ENCODE data around the gene PARD3. TPM values are rescaled to one million over a fixed set of nuclear protein-coding genes. Genes with fewer than 3 reads are reported as not detected.

Gene PARD3
- total RNA-seq, 2 donors from 2014 or later: 59.6 to 74.6 TPM

DNA sequence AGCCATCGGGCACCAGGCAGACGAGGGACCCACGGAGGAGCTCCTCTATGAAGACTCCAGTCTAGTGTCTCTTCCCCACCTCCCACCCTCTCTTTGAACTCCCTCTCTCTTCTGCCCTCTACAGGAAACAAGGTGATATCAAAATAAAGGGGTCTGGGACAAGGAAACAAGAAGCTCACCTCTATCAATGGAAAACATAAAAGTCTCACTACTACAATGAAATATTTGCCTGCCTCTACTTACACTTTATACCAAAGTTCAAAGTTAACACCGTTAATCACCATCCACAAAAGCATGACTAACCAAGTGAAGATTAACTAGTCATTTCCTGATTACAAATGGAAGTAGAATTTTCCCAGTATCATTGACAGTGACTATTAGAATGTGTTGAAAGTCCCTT lies 82.2 kb downstream of the PARD3 start:
- Mint-ChIP-seq H3K4me3 (no peak overlapping the region), H3K27me3 (ENCODE audit: insufficient read depth) (no peaks in the 10 kb centered on the region), H3K9me3 (no peaks in the 10 kb centered on the region), H3K27ac (peak overlapping the region; percentile 7), H3K4me1 (peaks cover 26% of the 10 kb centered on the region), H3K36me3 (ENCODE audit: low read depth) (no peaks in the 10 kb centered on the region)
- DNase-seq: no peak
- Histone ChIP-seq H3K4me1 (ENCODE audit: control insufficient read depth, insufficient read depth, low read length) (no peaks in the 10 kb centered on the region), H3K9me3 (ENCODE audit: control insufficient read depth, low read length) (no peaks in the 10 kb centered on the region), H3K27ac (ENCODE audit: low read depth, low read length) (no peak overlapping the region), H3K9ac (ENCODE audit: extremely low read depth, low read length, poor library complexity, severe bottlenecking) (no peak overlapping the region), H3K36me3 (ENCODE audit: control insufficient read depth, insufficient read depth, low read length) (no peaks in the 10 kb centered on the region), H3K4me3 (ENCODE audit: low read length) (no peak overlapping the region), H3K27me3 (ENCODE audit: control insufficient read depth, insufficient read depth, low read length, poor library complexity, severe bottlenecking) (no peaks in the 10 kb centered on the region)
- WGBS, 2 experiments (ENCODE audit: insufficient coverage in 1 of 2, insufficient read length in 1 of 2): 57% methylated on average over 4 of the region's 4 CpGs; no CpG with 5 or more reads in 1 of the 2 experiments
- TF ChIP-seq, protein P1, sequence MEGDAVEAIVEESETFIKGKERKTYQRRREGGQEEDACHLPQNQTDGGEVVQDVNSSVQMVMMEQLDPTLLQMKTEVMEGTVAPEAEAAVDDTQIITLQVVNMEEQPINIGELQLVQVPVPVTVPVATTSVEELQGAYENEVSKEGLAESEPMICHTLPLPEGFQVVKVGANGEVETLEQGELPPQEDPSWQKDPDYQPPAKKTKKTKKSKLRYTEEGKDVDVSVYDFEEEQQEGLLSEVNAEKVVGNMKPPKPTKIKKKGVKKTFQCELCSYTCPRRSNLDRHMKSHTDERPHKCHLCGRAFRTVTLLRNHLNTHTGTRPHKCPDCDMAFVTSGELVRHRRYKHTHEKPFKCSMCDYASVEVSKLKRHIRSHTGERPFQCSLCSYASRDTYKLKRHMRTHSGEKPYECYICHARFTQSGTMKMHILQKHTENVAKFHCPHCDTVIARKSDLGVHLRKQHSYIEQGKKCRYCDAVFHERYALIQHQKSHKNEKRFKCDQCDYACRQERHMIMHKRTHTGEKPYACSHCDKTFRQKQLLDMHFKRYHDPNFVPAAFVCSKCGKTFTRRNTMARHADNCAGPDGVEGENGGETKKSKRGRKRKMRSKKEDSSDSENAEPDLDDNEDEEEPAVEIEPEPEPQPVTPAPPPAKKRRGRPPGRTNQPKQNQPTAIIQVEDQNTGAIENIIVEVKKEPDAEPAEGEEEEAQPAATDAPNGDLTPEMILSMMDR (conservative IDR thresholded peaks at IDR 0.05): peak; percentile 72

DNA sequence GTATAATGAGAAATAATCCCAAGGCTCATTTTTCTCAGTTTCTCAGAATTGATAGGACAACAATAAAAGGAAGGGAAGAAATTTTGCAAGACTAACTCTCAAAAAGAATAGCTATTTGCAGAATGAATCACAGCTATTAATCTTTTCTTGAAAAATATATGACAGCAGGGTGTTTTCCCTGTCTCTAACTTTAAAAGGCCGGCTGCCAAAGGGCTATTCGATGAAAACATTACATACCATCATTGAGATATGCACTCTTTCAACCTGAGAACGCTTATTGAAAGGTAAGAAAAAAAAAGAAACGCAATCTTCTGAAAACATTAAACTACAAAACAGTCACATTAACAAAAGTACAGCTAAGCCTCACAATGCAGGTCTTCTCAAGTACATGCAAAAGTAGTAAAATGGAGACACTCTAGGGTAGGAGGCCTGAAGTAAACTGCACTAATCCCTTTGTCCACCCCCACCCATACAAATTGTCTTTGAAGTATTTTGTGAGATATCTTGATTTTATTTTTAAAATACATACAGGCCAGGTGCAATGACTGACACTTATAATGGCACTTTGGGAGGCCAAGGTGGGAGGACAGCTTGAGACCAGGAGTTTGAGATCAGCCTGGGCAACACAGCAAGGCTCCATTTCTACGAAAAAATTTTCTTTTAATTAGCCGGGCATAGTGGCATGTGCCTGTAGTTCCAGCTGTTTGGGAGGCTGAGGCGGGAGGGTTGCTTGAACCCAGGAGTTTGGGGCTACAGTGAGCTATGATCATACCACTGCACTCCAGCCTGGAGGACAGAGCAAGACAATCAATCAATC lies 83.0 kb downstream of the PARD3 start:
- Mint-ChIP-seq H3K27me3 (ENCODE audit: insufficient read depth) (no peaks in the 10 kb centered on the region), H3K4me1 (peaks cover 22% of the 10 kb centered on the region), H3K36me3 (ENCODE audit: low read depth) (no peaks in the 10 kb centered on the region), H3K9me3 (no peaks in the 10 kb centered on the region), H3K4me3 (no peak overlapping the region), H3K27ac (peak overlapping the region; percentile 48)
- Histone ChIP-seq H3K4me3 (ENCODE audit: low read length) (no peak overlapping the region), H3K9me3 (ENCODE audit: control insufficient read depth, low read length) (no peaks in the 10 kb centered on the region), H3K36me3 (ENCODE audit: control insufficient read depth, insufficient read depth, low read length) (no peaks in the 10 kb centered on the region), H3K27me3 (ENCODE audit: control insufficient read depth, insufficient read depth, low read length, poor library complexity, severe bottlenecking) (no peaks in the 10 kb centered on the region), H3K4me1 (ENCODE audit: control insufficient read depth, insufficient read depth, low read length) (no peaks in the 10 kb centered on the region), H3K27ac (ENCODE audit: low read depth, low read length) (no peak overlapping the region), H3K9ac (ENCODE audit: extremely low read depth, low read length, poor library complexity, severe bottlenecking) (no peak overlapping the region)
- DNase-seq: no peak
- WGBS, 2 experiments (ENCODE audit: insufficient coverage in 1 of 2, insufficient read length in 1 of 2): 77 to 83% methylated on average over 4 to 7 of the region's 7 CpGs
- TF ChIP-seq, protein P1 (conservative IDR thresholded peaks at IDR 0.05): no peak

DNA sequence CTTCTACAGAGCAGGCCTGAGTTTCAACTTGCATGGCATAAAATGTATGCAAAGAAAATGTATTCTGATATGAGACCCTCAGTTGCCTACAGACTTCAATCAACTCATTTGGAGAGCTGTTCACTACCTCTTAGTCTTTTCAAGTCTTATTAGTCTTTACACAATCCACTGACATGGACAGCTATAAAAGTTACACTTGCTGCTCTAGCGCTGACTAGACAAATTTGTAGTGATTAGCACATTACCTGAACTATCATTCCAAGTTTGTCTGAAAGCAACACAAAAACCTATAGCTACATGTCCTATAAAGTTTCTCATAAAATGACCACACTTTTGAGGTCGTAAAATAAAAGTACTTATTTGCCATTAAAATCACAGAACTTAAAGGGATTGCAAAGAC lies 83.9 kb downstream of the PARD3 start:
- 89 to 97% methylated on average over 1 to 2 of the region's 2 CpGs for WGBS, 2 experiments (ENCODE audit: insufficient coverage in 1 of 2, insufficient read length in 1 of 2)
- no peaks in the 10 kb centered on the region for H3K4me1 ChIP-seq (ENCODE audit: control insufficient read depth, insufficient read depth, low read length)
- H3K4me3 ChIP-seq (ENCODE audit: low read length): no peak overlapping the region
- DNase-seq: no peak
- no peaks in the 10 kb centered on the region for H3K9me3 ChIP-seq (ENCODE audit: control insufficient read depth, low read length)
- H3K36me3 ChIP-seq (ENCODE audit: control insufficient read depth, insufficient read depth, low read length): no peaks in the 10 kb centered on the region
- Mint-ChIP-seq H3K36me3 (ENCODE audit: low read depth) (no peaks in the 10 kb centered on the region), H3K27me3 (ENCODE audit: insufficient read depth) (no peaks in the 10 kb centered on the region), H3K27ac (no peak overlapping the region), H3K9me3 (no peaks in the 10 kb centered on the region), H3K4me1 (peaks cover 18% of the 10 kb centered on the region), H3K4me3 (no peak overlapping the region)
- no peak overlapping the region for H3K27ac ChIP-seq (ENCODE audit: low read depth, low read length)
- no peaks in the 10 kb centered on the region for H3K27me3 ChIP-seq (ENCODE audit: control insufficient read depth, insufficient read depth, low read length, poor library complexity, severe bottlenecking)
- H3K9ac ChIP-seq (ENCODE audit: extremely low read depth, low read length, poor library complexity, severe bottlenecking): no peak overlapping the region
- TF ChIP-seq, protein P1 (conservative IDR thresholded peaks at IDR 0.05): no peak

Data from endodermal cell (in vitro differentiated cells).